NOMO-1 (cell line): Measurements from ENCODE around the gene GPR35.

Experiments used
- DNase-seq, 2 experiments: peaks; one replicate each; lab custom pipeline; 2025; ENCODE audit not compliant: unreplicated experiment in 2 of 2; lab: John Stamatoyannopoulos, UW

Gene GPR35

DNA sequence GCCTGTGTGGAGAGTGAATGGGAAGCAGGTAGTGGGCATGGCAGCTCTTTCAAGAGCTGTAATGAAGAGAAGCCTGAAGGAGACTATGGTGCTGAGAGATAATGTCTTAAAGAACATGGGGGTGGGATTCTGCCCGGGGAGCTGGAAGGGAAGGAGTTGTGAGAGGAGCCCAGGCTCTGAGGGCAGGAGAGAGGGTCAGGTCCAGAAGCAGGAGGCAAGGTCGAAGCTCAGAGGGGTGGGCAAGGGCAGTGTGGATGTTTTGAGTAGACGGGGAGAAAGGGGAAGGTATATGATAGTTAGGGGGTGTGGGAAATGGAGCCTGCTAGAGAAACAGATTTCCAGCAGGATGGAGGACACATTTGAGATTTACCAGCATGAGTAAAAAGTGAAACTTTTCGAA lies 36.6 kb upstream of the GPR35 start:
- DNase-seq = no peak

GRCh38 chr2:240589375-240589774 lies 35.9 kb upstream of the GPR35 start:
- DNase-seq = no peak

DNA sequence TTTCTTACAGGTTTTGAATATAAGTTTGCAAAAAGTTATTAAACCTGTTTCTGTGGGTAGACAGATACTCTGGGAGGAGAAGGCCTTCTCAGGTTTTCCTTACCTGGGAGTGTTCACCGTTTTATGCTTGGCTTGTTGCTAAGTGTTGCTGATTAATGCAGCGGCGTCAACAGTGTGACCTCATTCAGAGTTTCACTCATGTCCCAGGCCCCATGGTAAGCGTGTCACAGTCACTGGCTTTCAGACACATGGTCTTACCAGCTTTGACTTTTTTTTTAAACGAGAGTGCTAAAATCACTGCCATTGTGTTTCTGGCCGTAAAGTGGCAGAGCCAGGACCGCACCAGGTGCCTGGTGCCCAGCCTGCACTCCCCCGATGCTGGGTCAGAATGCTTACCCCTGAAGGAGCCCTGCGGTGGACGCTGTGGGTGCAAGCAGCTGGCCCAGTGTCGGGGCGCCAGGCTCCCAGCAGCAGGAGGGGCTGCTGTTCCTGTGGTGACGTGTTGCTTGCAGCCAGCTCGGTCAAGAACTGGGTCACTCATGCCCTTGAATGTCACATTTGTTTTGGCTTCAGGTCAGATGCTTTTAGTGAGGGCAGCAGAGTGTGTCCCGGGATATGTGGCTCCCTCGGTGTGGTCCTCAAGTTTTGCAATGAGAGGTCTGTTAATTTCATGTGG lies 35.3 kb upstream of the GPR35 start:
- no peak for DNase-seq

- no peak for DNase-seq
These were observed 34.6 kb upstream of the GPR35 start for GRCh38 chr2:240590681-240591111.

- no peak for DNase-seq
These were observed 34.1 kb upstream of the GPR35 start for GRCh38 chr2:240591226-240591625.

GRCh38 chr2:240591784-240592183 lies 33.5 kb upstream of the GPR35 start:
- DNase-seq = no peak

GRCh38 chr2:240593026-240593702 lies 32.1 kb upstream of the GPR35 start:
- DNase-seq = no peak

DNA sequence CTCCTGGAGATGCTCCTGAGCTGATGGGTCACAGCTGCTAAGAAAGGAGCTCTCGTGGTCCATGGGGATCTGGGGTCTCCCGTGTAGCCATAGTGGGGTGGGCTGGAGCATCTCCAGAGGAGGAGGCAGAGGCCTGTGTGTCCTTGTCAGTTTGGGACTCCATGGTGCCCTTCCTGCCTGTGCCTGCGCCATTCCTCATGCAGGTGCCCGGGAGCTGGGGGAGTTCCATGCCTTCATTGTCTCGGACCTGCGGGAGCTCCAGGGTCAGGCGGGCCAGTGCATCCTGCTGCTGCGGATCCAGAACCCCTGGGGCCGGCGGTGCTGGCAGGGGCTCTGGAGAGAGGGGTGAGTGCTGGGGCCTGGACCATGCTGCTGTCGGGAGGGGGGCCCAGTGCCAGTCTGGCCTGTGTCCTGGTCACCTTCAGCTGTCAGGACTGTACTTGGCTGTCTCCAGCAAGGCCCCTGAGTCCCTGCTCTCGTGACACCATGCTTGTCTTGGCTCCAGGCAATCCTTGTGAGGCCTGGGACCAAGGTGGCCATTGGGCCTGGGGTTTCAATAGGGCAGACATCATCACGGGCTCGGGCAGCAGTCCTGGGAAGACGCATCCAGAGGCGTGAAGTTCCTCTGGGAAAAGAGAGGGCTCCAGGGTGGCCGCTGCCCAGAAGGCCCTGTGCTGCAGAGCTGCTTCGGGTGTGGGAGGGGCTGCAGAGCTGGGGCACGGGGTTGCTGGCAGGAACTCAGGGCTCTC lies 31.4 kb upstream of the GPR35 start:
- DNase-seq = no peak

DNA sequence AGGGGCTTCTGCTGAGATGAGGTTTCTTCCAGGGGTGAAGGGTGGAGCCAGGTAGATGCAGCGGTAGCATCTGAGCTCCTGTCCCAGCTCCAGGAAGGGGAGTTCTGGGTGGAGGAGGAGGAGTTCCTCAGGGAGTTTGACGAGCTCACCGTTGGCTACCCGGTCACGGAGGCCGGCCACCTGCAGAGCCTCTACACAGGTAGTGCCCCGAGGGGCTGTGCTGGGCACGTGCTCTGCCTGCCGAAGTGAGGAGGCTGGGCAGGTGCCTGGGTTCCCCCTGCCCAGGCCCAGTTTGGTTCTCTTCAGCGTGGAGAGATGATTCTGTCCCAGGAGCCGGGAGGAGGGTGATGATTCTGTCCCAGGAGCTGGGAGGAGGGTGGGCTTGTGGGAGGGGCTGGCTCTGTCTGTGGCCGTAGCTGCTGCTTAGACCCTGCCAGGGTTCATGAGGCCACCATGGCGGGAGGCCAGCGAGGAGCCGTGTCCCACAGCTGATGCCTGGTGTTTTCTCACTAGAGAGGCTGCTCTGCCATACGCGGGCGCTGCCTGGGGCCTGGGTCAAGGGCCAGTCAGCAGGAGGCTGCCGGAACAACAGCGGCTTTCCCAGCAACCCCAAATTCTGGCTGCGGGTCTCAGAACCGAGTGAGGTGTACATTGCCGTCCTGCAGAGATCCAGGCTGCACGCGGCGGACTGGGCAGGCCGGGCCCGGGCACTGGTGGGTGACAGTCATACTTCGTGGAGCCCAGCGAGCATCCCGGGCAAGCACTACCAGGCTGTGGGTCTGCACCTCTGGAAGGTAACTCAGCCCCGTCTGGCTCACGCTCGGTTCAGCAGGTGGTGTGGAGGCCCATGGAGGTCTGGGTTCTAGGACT lies 30.5 kb upstream of the GPR35 start:
- DNase-seq = no peak

DNA sequence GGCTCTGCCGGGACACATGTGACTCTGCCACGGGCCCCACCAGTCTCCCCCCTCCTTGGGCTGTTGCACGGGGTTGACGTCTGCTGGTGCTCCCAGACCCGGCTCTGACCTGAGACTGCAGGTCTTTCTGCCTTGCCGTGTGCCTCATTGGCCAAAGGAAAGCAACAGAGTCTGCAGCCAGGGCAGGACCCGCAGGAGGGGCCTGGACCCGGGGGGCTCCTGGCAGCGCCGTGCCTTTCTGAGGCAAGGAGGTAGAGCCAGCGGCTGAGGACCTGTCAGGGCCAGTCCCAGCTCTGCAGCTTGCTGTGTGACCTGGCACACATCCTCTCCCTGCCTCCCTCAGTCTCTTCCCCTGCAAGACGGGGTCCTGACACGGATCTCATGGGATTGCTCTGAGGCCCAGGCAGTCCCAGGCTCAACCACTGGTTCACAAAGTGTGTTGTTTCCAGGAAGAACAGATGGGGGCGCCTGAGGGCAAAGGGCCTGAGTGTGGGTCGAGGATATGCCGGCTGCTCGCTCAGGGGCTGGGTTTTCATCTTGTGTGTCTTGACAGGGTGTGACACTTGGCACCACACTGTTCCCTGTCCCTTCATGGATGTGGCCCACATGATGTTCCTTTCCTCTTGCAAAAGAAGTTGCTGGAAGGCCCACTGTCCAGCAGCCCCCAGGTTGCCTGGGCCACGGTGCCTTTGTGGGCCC lies 29.8 kb upstream of the GPR35 start:
- peak; percentile 31 to 57 for DNase-seq

DNA sequence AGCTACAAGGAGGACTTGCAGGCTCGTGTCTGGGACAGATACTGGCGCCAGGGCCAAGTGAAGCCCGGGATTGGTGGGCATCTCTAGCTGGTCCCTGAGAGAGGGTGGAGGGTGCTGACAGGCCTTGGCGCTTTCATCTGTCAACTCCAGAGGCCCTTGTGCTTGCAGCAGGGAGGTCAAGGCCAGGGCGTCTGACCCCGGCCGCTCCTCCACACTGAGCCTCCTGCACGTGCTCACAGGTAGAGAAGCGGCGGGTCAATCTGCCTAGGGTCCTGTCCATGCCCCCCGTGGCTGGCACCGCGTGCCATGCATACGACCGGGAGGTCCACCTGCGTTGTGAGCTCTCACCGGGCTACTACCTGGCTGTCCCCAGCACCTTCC lies 29.2 kb upstream of the GPR35 start:
- DNase-seq = no peak

DNA sequence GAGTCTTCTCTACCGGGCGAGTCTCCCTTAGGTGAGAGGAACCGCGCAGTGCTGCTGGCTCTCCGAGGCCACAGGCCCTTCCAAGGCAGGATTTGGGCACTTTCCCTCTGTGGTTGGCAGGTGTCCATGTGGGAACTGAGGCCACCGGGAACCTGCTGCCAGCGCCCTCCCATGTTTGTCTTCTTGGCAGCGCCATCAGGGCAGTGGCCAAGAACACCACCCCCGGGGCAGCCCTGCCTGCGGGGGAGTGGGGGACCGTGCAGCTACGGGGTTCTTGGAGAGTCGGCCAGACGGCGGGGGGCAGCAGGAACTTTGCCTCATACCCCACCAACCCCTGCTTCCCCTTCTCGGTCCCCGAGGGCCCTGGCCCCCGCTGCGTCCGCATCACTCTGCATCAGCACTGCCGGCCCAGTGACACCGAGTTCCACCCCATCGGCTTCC lies 28.8 kb upstream of the GPR35 start:
- DNase-seq = no peak

GRCh38 chr2:240597054-240597418 lies 28.2 kb upstream of the GPR35 start:
- no peak for DNase-seq

- no peak for DNase-seq
These were observed 27.7 kb upstream of the GPR35 start for GRCh38 chr2:240597419-240598181.

DNA sequence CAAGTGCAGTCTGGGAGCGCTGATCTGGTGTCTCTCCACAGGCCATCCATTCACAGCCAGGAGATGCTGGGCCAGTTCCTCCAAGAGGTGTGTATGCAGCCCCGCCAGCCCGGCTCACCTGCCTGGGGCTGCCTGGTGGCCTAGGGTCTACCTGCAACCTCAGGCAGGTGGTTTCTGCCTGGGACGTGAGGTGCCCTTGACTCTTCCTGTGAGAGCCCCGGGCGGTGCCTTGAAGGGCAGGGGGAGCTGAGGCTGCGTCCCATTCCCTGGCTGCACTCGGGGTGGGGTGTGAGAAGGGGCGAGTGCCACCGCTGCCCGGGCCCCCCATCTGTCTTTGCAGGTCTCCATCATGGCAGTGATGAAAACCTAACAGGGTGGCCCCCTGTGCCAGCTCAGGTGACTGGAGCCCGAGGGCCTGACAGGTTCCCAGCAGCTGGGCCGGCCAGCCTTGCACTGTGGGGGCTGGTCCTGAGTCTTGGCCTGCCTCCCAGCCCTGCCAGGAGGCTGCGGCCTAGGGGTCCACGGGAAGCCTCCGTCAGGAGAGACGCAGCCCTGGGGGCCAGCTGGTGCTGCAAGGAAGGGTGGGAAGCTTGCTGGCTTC lies 26.9 kb upstream of the GPR35 start:
- no peak for DNase-seq

DNA sequence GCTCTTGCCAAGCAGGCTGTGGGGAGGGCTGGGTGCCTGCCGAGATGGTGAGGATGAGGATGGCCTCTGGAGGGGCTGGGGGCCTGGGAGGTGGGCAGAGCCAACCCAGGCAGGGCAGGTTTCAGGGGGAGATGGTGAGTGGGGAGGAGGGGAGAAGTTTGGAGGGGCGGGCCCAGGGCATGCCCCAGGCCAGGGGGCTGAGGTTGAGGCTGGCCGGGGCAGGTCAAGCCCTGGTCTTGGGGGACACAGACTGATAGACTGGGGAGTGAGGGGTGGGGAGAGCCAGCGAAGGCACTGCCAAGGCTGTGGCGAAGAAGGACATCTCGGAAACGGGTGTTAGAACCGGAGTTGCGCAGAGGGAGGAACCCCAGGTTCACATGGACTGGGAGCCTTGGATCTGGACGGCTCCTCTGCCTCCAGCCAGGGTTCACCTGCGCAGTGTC lies 26.1 kb upstream of the GPR35 start:
- no peak for DNase-seq

- DNase-seq = no peak
These were observed 24.8 kb upstream of the GPR35 start for GRCh38 chr2:240600451-240600961.

DNA sequence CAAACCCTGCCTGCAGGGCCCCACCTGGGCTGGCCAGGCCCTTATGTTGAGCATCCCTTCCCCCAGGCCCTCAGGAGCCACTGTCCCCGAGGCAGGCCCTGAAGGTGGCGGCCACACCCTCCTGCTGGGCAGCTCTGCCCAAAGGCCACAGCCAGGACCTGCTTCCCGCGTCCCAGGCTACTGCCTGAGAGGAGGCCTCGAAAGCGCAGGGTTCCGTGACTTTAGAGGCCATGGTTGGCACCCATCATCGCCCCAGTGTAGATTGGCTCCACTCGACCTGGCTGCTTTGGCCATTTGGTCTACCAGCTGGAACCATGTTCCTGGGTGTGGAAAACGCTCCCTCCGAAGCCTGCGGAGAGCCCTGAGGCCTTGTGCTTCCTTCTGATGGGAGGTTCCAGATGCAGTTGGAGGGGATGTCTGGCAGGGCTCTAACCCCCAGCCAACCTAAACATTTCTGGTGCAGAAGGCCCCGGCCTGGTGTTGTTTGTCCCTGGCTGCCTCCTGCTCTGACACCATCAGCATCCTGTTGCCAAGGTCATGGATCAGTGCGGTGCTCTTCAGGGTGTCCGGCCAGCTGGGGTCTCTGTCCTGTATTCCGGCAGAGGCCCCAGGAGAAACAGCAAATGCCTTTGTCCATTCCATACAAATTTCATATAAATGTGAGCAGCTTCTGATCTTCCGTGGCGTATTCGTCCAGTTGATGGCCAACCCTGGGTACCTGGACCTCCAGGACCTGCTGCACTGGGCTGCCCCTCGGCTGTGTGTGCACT lies 24.0 kb upstream of the GPR35 start:
- no peak for DNase-seq
